HepG2 (cell line): Measurements from ENCODE around the gene VIPR1. TPM values are rescaled to one million over a fixed set of nuclear protein-coding genes. Genes with fewer than 3 reads are reported as not detected.
A peak's percentile ranks its signal among the peaks of the same experiment; 100 is the strongest.

Source experiments
- ERF ChIP-seq: IDR thresholded peaks from 2 replicates; pipeline ENCODE4 v1.6.1; 2018; ENCODE audit warnings: missing biosample characterization, missing genetic modification reagents
- HNRNPL ChIP-seq: fragments of 200-400 bp; formaldehyde crosslinking; IDR thresholded peaks from 2 replicates; pipeline ENCODE4 v1.6.1; 2017; ENCODE audit warnings: mild to moderate bottlenecking, low read depth, low read length
- ZC3H4 ChIP-seq: sonication (generic); formaldehyde crosslinking; IDR thresholded peaks from 2 replicates; pipeline ENCODE4 v1.4.0; 2020; ENCODE audit warnings: missing genetic modification reagents, borderline replicate concordance
- ZNF121 ChIP-seq: sonication (generic); formaldehyde crosslinking; IDR thresholded peaks from 2 replicates; pipeline ENCODE4 v1.5.0; 2020; ENCODE audit warnings: mild to moderate bottlenecking, missing genetic modification reagents
- ZNF562 ChIP-seq: sonication (generic); formaldehyde crosslinking; IDR thresholded peaks from 2 replicates; pipeline ENCODE4 v1.8.0; 2022; ENCODE audit warnings: missing genetic modification reagents, borderline replicate concordance
- polyA plus RNA-seq, 8 experiments: library from polyadenylated mRNA; depleted of rRNA in 3 of 8; stranded (reverse) in 7 of 8; unstranded in 1 of 8; fragments of >200 nt; fragmentation: Illumina TruSeq in 4 of 8; extraction: Trizol in 4 of 8; gene quantifications; 2 replicates each; pipeline versions ENCODE4 v1.2.1 to v1.2.3, GENCODE V29; 2011 to 2016; ENCODE audit warnings: low read depth in 4 of 8, missing spikeins in 1 of 8, mixed read lengths in 1 of 8; ENCODE audit not compliant: insufficient read depth in 1 of 8
- total RNA-seq, 5 experiments: library from RNA; depleted of rRNA; stranded (reverse); fragments of >200 nt; fragmentation: Illumina TruSeq; extraction: Trizol; gene quantifications; 2 replicates each; pipeline ENCODE4 v1.2.3, GENCODE V29; 2016; ENCODE audit warnings: low read depth in 1 of 5
- TF ChIP-seq, protein P1 (sequence below): sonication (generic); formaldehyde crosslinking; conservative IDR thresholded peaks from 2 replicates; pipeline ENCODE4 v1.8.0; 2022; ENCODE audit warnings: missing genetic modification reagents
- TF ChIP-seq, protein P2 (sequence below): sonication (generic); formaldehyde crosslinking; IDR thresholded peaks from 2 replicates; pipeline ENCODE4 v1.4.0; 2020; ENCODE audit warnings: missing genetic modification reagents, mild to moderate bottlenecking, borderline replicate concordance
- TF ChIP-seq, protein P3 (sequence below): sonication (generic); formaldehyde crosslinking; IDR thresholded peaks from 2 replicates; pipeline ENCODE4 v1.8.0; 2023; ENCODE audit warnings: mild to moderate bottlenecking, missing genetic modification reagents
- TF ChIP-seq, protein P4 (sequence below): IDR thresholded peaks from 2 replicates; pipeline ENCODE4 v1.6.1; 2012; ENCODE audit warnings: inconsistent platforms
- TF ChIP-seq, protein P5 (sequence below): sonication (generic); formaldehyde crosslinking; IDR thresholded peaks from 2 replicates; pipeline ENCODE4 v1.5.0; 2020; ENCODE audit warnings: missing genetic modification reagents, mild to moderate bottlenecking, borderline replicate concordance
- TF ChIP-seq, protein P6 (sequence below): sonication (generic); formaldehyde crosslinking; IDR thresholded peaks from 2 replicates; pipeline ENCODE4 v1.4.0; 2020; ENCODE audit warnings: missing genetic modification reagents
- TF ChIP-seq, protein P7 (sequence below): sonication (generic); formaldehyde crosslinking; IDR thresholded peaks from 2 replicates; pipeline ENCODE4; 2020; ENCODE audit warnings: missing genetic modification reagents, mild to moderate bottlenecking, borderline replicate concordance
- TF ChIP-seq, protein P8 (sequence below): sonication (generic); formaldehyde crosslinking; IDR thresholded peaks from 2 replicates; pipeline ENCODE4 v1.4.0; 2020; ENCODE audit warnings: mild to moderate bottlenecking, low read depth, missing genetic modification reagents

VIPR1 gene
- total and polyA plus RNA-seq, 2 of the 13 experiments (the other 11 are each of a cell fraction or from before 2014, with no cell fraction given): 0.04 to 0.11 TPM

DNA sequence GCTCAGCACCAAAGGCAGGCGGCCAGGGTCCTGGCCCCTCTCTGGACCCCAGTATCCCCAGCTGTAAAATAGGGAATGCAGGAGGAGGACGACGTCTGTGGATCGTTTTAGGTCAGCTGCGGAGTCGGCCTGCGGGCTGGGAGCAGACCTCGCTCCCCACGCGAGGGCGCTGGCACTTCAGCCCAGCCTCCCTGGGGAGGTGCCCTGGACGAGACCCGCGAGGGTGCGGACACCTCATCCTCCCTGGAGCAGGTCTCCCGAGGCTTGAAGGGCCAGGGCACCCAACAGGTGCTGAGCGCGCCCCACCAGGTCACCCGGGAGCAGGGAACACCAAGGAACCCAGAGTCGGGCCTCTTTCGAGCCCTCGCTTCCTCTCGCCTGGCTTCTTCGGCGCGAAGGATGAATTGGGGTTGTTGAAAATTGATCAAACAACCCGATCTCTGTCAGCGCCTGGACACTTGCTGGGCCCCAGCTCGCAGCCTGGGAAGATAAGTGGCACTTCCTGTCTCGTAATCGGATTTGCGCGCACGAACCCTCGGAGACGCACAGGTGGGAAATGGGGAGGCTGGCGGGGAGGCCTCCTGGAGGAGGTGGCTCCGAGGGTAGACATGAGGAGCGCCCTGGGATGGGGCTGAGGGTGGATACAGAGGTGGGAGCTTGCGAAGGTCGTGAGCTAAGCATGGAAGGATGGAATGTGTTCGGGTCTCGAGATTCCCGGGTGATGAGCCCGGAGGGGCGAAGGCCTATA, 588 bp upstream of the VIPR1 start (continued):
- TF ChIP-seq, protein P1, sequence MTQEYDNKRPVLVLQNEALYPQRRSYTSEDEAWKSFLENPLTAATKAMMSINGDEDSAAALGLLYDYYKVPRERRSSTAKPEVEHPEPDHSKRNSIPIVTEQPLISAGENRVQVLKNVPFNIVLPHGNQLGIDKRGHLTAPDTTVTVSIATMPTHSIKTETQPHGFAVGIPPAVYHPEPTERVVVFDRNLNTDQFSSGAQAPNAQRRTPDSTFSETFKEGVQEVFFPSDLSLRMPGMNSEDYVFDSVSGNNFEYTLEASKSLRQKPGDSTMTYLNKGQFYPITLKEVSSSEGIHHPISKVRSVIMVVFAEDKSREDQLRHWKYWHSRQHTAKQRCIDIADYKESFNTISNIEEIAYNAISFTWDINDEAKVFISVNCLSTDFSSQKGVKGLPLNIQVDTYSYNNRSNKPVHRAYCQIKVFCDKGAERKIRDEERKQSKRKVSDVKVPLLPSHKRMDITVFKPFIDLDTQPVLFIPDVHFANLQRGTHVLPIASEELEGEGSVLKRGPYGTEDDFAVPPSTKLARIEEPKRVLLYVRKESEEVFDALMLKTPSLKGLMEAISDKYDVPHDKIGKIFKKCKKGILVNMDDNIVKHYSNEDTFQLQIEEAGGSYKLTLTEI (CRISPR knock-in tag): no peak
- no peak for TF ChIP-seq ZNF121
- no peak for TF ChIP-seq ZC3H4 (CRISPR knock-in tag)
- TF ChIP-seq, protein P2, sequence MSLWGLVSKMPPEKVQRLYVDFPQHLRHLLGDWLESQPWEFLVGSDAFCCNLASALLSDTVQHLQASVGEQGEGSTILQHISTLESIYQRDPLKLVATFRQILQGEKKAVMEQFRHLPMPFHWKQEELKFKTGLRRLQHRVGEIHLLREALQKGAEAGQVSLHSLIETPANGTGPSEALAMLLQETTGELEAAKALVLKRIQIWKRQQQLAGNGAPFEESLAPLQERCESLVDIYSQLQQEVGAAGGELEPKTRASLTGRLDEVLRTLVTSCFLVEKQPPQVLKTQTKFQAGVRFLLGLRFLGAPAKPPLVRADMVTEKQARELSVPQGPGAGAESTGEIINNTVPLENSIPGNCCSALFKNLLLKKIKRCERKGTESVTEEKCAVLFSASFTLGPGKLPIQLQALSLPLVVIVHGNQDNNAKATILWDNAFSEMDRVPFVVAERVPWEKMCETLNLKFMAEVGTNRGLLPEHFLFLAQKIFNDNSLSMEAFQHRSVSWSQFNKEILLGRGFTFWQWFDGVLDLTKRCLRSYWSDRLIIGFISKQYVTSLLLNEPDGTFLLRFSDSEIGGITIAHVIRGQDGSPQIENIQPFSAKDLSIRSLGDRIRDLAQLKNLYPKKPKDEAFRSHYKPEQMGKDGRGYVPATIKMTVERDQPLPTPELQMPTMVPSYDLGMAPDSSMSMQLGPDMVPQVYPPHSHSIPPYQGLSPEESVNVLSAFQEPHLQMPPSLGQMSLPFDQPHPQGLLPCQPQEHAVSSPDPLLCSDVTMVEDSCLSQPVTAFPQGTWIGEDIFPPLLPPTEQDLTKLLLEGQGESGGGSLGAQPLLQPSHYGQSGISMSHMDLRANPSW (CRISPR knock-in tag): no peak
- TF ChIP-seq, protein P3, sequence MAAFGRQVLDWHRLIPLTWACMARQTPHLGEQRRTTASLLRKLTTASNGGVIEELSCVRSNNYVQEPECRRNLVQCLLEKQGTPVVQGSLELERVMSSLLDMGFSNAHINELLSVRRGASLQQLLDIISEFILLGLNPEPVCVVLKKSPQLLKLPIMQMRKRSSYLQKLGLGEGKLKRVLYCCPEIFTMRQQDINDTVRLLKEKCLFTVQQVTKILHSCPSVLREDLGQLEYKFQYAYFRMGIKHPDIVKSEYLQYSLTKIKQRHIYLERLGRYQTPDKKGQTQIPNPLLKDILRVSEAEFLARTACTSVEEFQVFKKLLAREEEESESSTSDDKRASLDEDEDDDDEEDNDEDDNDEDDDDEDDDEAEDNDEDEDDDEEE (CRISPR knock-in tag): no peak
- TF ChIP-seq HNRNPL: 0 out of 2 replicates have a peak, but pooled peaks have one; percentile 24
- TF ChIP-seq, protein P4, sequence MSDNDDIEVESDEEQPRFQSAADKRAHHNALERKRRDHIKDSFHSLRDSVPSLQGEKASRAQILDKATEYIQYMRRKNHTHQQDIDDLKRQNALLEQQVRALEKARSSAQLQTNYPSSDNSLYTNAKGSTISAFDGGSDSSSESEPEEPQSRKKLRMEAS: 0 out of 2 replicates have a peak, but pooled peaks have one; percentile 8
- TF ChIP-seq, protein P5, sequence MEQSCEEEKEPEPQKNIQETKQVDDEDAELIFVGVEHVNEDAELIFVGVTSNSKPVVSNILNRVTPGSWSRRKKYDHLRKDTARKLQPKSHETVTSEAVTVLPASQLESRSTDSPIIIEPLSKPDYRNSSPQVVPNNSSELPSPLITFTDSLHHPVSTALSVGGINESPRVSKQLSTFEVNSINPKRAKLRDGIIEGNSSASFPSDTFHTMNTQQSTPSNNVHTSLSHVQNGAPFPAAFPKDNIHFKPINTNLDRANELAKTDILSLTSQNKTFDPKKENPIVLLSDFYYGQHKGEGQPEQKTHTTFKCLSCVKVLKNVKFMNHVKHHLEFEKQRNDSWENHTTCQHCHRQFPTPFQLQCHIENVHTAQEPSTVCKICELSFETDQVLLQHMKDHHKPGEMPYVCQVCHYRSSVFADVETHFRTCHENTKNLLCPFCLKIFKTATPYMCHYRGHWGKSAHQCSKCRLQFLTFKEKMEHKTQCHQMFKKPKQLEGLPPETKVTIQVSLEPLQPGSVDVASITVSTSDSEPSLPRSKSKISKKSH (CRISPR knock-in tag): 0 out of 2 replicates have a peak, but pooled peaks have one; percentile 25
- TF ChIP-seq, protein P6, sequence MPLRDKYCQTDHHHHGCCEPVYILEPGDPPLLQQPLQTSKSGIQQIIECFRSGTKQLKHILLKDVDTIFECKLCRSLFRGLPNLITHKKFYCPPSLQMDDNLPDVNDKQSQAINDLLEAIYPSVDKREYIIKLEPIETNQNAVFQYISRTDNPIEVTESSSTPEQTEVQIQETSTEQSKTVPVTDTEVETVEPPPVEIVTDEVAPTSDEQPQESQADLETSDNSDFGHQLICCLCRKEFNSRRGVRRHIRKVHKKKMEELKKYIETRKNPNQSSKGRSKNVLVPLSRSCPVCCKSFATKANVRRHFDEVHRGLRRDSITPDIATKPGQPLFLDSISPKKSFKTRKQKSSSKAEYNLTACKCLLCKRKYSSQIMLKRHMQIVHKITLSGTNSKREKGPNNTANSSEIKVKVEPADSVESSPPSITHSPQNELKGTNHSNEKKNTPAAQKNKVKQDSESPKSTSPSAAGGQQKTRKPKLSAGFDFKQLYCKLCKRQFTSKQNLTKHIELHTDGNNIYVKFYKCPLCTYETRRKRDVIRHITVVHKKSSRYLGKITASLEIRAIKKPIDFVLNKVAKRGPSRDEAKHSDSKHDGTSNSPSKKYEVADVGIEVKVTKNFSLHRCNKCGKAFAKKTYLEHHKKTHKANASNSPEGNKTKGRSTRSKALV: 0 out of 2 replicates have a peak, but pooled peaks have one; percentile 39
- no peak for TF ChIP-seq ZNF562 (CRISPR knock-in tag)
- no peak for TF ChIP-seq ERF
- TF ChIP-seq, protein P7, sequence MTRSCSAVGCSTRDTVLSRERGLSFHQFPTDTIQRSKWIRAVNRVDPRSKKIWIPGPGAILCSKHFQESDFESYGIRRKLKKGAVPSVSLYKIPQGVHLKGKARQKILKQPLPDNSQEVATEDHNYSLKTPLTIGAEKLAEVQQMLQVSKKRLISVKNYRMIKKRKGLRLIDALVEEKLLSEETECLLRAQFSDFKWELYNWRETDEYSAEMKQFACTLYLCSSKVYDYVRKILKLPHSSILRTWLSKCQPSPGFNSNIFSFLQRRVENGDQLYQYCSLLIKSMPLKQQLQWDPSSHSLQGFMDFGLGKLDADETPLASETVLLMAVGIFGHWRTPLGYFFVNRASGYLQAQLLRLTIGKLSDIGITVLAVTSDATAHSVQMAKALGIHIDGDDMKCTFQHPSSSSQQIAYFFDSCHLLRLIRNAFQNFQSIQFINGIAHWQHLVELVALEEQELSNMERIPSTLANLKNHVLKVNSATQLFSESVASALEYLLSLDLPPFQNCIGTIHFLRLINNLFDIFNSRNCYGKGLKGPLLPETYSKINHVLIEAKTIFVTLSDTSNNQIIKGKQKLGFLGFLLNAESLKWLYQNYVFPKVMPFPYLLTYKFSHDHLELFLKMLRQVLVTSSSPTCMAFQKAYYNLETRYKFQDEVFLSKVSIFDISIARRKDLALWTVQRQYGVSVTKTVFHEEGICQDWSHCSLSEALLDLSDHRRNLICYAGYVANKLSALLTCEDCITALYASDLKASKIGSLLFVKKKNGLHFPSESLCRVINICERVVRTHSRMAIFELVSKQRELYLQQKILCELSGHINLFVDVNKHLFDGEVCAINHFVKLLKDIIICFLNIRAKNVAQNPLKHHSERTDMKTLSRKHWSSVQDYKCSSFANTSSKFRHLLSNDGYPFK (CRISPR knock-in tag): peak; percentile 48; the same call in 1 of the 2 replicates
- TF ChIP-seq, protein P8, sequence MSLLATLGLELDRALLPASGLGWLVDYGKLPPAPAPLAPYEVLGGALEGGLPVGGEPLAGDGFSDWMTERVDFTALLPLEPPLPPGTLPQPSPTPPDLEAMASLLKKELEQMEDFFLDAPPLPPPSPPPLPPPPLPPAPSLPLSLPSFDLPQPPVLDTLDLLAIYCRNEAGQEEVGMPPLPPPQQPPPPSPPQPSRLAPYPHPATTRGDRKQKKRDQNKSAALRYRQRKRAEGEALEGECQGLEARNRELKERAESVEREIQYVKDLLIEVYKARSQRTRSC (CRISPR knock-in tag): no peak
